NCI-H128 (cell line): ENCODE data around the gene SLC38A1.

Source experiments
- DNase-seq: peaks from one replicate; lab custom pipeline; 2025; ENCODE audit not compliant: unreplicated experiment; lab: John Stamatoyannopoulos, UW

The SLC38A1 gene

DNA sequence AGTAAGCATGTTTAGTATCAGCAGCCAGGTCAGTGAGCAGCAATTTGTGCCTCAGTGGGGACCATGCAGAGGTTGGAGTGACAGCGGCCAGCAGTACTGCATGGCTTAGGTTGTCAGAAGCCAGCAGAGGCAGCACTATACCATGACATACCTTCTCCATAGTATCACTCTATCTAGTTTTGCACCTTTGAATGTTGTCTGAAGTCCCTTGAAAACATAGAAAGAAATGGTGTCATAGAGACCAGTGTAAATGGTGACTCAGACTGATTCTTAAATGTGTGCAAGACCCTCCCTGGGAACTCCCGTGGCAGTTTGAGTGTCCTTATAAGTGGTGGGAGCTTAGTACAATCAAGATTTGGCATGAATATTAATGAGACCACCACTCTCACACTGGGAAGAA, 124.4 kb downstream of the SLC38A1 start:
- no peak for DNase-seq

DNA sequence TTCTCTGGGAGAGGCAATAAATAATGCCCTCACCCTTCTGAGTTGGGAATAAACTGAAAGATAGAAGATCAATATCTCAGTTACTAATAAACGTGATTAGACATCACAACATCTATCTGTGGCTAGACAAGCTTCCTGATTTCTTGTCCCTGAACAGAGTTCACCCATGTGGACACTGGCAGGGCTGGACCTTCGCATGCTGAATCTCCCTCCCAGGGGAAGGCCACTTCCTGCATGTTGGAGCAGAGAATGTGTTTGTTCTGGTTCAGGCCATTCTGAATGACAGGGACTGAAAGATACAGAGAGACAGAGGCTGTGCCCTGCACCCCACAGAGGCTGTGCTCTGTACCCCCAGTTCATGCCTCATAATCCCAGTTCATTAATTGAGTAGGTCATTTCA, 132.6 kb downstream of the SLC38A1 start:
- no peak for DNase-seq

DNA sequence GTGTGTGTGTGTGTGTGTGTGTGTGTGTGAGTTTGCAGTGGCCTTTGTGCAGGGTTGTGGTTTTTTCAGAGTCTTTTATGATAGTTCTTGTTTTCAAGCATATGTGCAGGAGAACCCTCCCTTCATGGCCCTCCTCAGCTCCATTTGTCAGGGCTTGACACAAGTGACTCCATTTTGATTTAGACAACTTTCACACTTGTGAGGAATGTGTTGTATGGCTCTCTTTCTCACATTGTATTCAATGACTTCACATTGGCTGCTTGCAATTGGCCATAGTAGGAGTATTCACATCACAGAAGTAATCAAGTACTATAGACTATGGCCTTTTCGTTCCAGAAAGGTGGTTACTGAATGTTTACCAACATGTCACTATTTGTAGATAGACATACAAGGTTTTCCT, 133.1 kb downstream of the SLC38A1 start:
- DNase-seq = no peak

DNA sequence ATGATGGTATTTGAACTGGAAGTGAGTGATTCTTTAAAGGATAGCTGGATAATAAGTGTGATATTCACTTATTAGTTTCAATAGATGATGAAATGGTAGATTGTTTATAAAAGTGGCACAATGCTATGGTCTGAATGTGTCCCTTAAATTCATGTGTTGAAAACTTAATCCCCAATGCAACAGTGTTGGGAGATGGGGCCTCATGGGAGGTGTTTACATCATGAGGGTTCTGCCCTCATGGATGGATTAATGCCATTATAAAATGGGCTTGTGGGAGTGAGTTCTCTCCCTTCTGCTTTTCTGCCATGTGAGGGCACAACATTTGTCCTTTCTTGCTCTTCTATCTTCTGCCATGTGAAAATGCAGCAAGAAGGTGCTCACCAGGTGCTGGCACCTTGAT, 134.0 kb downstream of the SLC38A1 start:
- no peak for DNase-seq

DNA sequence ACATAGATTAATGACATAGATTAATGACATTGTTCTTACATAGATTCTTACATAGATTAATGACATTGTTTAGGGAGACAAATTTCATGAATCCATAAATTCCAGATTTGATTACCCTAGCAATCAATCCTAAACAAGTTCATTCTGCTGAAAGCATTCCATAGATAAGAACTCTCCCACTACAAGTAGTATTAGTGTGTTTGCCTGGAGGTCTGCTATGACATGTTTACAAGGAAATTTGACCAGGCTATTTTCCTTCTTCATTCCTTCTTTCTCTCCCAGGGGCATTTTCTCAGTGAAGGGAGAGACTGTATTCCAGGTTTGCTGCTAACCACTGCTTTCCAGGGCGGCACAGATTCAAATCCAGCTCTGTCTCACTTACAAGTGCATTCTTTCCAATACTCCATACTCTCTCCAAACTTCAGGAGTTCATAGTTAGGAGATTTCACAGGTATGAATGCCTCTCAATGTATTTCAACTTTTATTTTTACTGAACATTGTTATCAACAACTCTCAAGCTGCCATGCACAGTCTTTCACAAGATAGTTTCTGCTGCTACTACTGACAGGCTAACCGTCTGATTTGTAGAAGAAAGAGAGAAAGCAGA, 134.5 kb downstream of the SLC38A1 start:
- DNase-seq = no peak

DNA sequence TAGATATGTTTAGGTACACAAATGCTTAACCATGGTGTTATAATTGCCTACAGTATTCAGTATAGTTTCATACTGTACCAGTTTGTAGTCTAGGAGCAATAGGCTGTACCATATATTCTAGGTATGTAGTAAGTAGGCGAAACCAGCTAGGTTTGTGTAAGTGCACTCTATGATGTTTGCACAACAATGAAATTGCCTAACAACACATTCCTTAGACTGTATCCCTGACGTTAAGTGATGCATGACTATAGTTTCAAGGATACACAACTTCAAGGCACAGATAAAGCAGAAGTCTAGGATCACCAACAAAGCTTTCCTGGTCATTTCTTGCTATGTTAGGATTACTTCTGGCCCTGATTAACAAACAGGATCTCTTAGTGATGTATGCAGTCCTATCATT, 135.1 kb downstream of the SLC38A1 start:
- no peak for DNase-seq
